Measurements from ENCODE around the gene TTC21B.

- TF ChIP-seq OSR2 (tag by site-specific recombination; IDR thresholded peaks at IDR 0.05) (no peak), ZBTB20 (tag by site-specific recombination; IDR thresholded peaks at IDR 0.05) (no peak), CTCF (tag by site-specific recombination; IDR thresholded peaks at IDR 0.05) (no peak), ZNF747 (tag by site-specific recombination; IDR thresholded peaks at IDR 0.05) (no peak), ZSCAN18 (tag by site-specific recombination; IDR thresholded peaks at IDR 0.05) (no peak), ZBTB10 (tag by site-specific recombination; IDR thresholded peaks at IDR 0.05) (no peak)
Observed at GRCh38 chr2:165961818-165962217, 8.2 kb upstream of the TTC21B start.
